Liver (tissue), 9 donors: ENCODE results near the gene FAM53C. TPM values are rescaled to one million over a fixed set of nuclear protein-coding genes. Genes with fewer than 3 reads are reported as not detected.

Experiments used
- DNase-seq: peaks from one replicate; pipeline ENCODE4 v3.0.0-alpha.2; 2017; ENCODE audit warnings: low spot score
- H3K27ac ChIP-seq, 2 donors: one replicate each; pipeline ENCODE4 v1.7.0; 2013; ENCODE audit warnings: inconsistent platforms in 2 of 2, low read length in 2 of 2, control low read depth in 1 of 2, low read depth in 1 of 2, mild to moderate bottlenecking in 1 of 2
- H3K27me3 ChIP-seq, 4 donors: one replicate each; pipeline versions ENCODE4 v1.6.1 to v1.7.0; 2013; ENCODE audit warnings: low read length in 3 of 4, inconsistent platforms in 1 of 4, mild to moderate bottlenecking in 1 of 4, moderate library complexity in 1 of 4; ENCODE audit not compliant: control insufficient read depth in 4 of 4, insufficient read depth in 4 of 4
- H3K36me3 ChIP-seq, 4 donors: one replicate each; pipeline versions ENCODE4 v1.6.1 to v1.7.0; 2013; ENCODE audit warnings: low read length in 3 of 4, mild to moderate bottlenecking in 3 of 4, low read depth in 1 of 4, moderate library complexity in 1 of 4; ENCODE audit not compliant: control insufficient read depth in 4 of 4, insufficient read depth in 3 of 4
- H3K4me1 ChIP-seq, 4 donors: one replicate each; pipeline versions ENCODE4 v1.6.1 to v1.7.0; 2013; ENCODE audit warnings: low read length in 3 of 4, mild to moderate bottlenecking in 3 of 4, moderate library complexity in 1 of 4; ENCODE audit not compliant: control insufficient read depth in 4 of 4, insufficient read depth in 4 of 4
- H3K4me3 ChIP-seq, 3 donors: one replicate each; pipeline versions ENCODE4 v1.6.1 to v1.7.0; 2013; ENCODE audit warnings: low read length in 3 of 3, control low read depth in 1 of 3, low read depth in 1 of 3, mild to moderate bottlenecking in 1 of 3
- H3K9ac ChIP-seq, 2 donors: one replicate each; pipeline ENCODE4 v1.7.0; 2013; ENCODE audit warnings: low read length in 2 of 2, mild to moderate bottlenecking in 2 of 2, moderate library complexity in 2 of 2, control low read depth in 1 of 2, low read depth in 1 of 2
- H3K9me3 ChIP-seq, 4 donors: one replicate each; pipeline versions ENCODE4 v1.6.1 to v1.7.0; 2013; ENCODE audit warnings: low read length in 3 of 4; ENCODE audit not compliant: control insufficient read depth in 4 of 4
- EGR1 ChIP-seq, 2 donors: IDR thresholded peaks; 2 replicates each; pipeline ENCODE4 v1.6.1; 2016 to 2018; ENCODE audit warnings: antibody characterized with exemption in 2 of 2, low read depth in 2 of 2
- FOXA1 ChIP-seq: IDR thresholded peaks from 2 replicates; pipeline ENCODE4 v1.6.1; 2016; ENCODE audit warnings: antibody characterized with exemption
- FOXA2 ChIP-seq: IDR thresholded peaks from 2 replicates; pipeline ENCODE4 v1.6.1; 2016; ENCODE audit warnings: antibody characterized with exemption
- HNF4A ChIP-seq, 2 donors: conservative IDR thresholded peaks; 2 replicates each; pipeline ENCODE4 v1.6.1; 2016; ENCODE audit warnings: antibody characterized with exemption in 2 of 2, mild to moderate bottlenecking in 2 of 2
- HNF4G ChIP-seq: IDR thresholded peaks from 2 replicates; pipeline ENCODE4 v1.6.1; 2016; ENCODE audit warnings: antibody characterized with exemption
- NR2F2 ChIP-seq: IDR thresholded peaks from 2 replicates; pipeline ENCODE4 v1.6.1; 2016; ENCODE audit warnings: antibody characterized with exemption
- RAD21 ChIP-seq, 2 donors: IDR thresholded peaks; 2 replicates each; pipeline ENCODE4 v1.6.1; 2016; ENCODE audit warnings: antibody characterized with exemption in 2 of 2, mild to moderate bottlenecking in 2 of 2
- RXRA ChIP-seq, 2 donors: IDR thresholded peaks; 2 replicates each; pipeline ENCODE4 v1.6.1; 2017 to 2018; ENCODE audit warnings: antibody characterized with exemption in 2 of 2, mild to moderate bottlenecking in 1 of 2
- SP1 ChIP-seq: IDR thresholded peaks from 2 replicates; pipeline ENCODE4 v1.6.1; 2018; ENCODE audit warnings: antibody characterized with exemption, mild to moderate bottlenecking
- YY1 ChIP-seq: IDR thresholded peaks from 2 replicates; pipeline ENCODE4 v1.6.1; 2016; ENCODE audit warnings: antibody characterized with exemption, mild to moderate bottlenecking
- WGBS: extraction: QIAGEN DNeasy Blood & Tissue Kit; methylation state at CpG from one replicate; pipeline ENCODE4 v1.1.7; 2013; 5-methylcytosine and 5-hydroxymethylcytosine counted together
- polyA plus RNA-seq, 2 donors: library from polyadenylated mRNA; stranded (reverse) in 1 of 2; unstranded in 1 of 2; fragments of 200-250 nt in 1 of 2; fragments of >200 nt in 1 of 2; fragmentation: Nextera tagmentation in 1 of 2; extraction: Ambion mirVana in 1 of 2; gene quantifications; one replicate each; pipeline versions ENCODE4 v1.2.1 to v1.2.3, GENCODE V29; 2013 to 2015
- total RNA-seq, 2 donors: library from RNA; depleted of rRNA; stranded (reverse); fragments of >200 nt; gene quantifications; one replicate each; pipeline ENCODE4 v1.2.3, GENCODE V29; 2014
- TF ChIP-seq, protein P1 (sequence below): IDR thresholded peaks from 2 replicates; pipeline ENCODE4 v1.6.1; 2016; ENCODE audit warnings: antibody characterized with exemption
- TF ChIP-seq, protein P2 (sequence below): fragments of 150-350 bp; IDR thresholded peaks from 2 replicates; pipeline ENCODE4 v1.5.1; 2017; ENCODE audit warnings: improper control_type of control experiment, low read depth, low read length; ENCODE audit not compliant: missing input control
- TF ChIP-seq, protein P3 (sequence below): IDR thresholded peaks from 2 replicates; pipeline ENCODE4 v1.6.1; 2016; ENCODE audit warnings: antibody characterized with exemption
- donor health status: healthy.
- donor health status: healthy.
- donor health status: healthy.
- donor health status: healthy.
- donor health status: healthy.

FAM53C gene
- total and polyA plus RNA-seq, 4 donors = 4.2 to 16.9 (median 8.9) TPM

DNA sequence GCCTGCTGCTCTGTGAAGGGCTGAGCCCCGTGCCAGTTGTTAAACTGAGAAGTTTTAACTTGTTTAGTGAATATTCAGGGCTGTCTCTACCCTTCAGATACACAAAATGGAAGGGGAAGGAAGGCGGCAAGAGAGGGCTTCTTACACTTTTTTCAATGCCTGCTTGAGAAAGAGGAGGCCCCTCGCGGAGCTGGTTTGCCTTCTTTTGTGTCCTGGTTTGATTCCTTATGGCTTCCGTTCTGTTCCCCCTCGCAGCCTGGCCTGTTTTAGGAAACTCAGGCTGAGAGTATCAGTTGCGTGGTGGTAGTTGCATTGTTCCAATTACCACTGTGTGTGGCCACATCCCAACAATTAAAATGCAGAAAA lies 1.0 kb downstream of the FAM53C start:
- DNase-seq = no peak
- TF ChIP-seq RAD21 (IDR thresholded peaks at IDR 0.05) = no peak
- TF ChIP-seq, protein P1, sequence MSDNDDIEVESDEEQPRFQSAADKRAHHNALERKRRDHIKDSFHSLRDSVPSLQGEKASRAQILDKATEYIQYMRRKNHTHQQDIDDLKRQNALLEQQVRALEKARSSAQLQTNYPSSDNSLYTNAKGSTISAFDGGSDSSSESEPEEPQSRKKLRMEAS = no peak
- no peak for TF ChIP-seq FOXA2
- no peak for TF ChIP-seq FOXA1
- no peak for TF ChIP-seq SP1
- TF ChIP-seq, protein P2, sequence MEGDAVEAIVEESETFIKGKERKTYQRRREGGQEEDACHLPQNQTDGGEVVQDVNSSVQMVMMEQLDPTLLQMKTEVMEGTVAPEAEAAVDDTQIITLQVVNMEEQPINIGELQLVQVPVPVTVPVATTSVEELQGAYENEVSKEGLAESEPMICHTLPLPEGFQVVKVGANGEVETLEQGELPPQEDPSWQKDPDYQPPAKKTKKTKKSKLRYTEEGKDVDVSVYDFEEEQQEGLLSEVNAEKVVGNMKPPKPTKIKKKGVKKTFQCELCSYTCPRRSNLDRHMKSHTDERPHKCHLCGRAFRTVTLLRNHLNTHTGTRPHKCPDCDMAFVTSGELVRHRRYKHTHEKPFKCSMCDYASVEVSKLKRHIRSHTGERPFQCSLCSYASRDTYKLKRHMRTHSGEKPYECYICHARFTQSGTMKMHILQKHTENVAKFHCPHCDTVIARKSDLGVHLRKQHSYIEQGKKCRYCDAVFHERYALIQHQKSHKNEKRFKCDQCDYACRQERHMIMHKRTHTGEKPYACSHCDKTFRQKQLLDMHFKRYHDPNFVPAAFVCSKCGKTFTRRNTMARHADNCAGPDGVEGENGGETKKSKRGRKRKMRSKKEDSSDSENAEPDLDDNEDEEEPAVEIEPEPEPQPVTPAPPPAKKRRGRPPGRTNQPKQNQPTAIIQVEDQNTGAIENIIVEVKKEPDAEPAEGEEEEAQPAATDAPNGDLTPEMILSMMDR = no peak
- no peak for TF ChIP-seq EGR1 (IDR thresholded peaks at IDR 0.05; ENCODE audit: low read depth in 2 of 2)
- no peak for TF ChIP-seq YY1
- TF ChIP-seq, protein P3, sequence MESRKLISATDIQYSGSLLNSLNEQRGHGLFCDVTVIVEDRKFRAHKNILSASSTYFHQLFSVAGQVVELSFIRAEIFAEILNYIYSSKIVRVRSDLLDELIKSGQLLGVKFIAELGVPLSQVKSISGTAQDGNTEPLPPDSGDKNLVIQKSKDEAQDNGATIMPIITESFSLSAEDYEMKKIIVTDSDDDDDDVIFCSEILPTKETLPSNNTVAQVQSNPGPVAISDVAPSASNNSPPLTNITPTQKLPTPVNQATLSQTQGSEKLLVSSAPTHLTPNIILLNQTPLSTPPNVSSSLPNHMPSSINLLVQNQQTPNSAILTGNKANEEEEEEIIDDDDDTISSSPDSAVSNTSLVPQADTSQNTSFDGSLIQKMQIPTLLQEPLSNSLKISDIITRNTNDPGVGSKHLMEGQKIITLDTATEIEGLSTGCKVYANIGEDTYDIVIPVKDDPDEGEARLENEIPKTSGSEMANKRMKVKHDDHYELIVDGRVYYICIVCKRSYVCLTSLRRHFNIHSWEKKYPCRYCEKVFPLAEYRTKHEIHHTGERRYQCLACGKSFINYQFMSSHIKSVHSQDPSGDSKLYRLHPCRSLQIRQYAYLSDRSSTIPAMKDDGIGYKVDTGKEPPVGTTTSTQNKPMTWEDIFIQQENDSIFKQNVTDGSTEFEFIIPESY = no peak
- no peak for TF ChIP-seq HNF4G
- 52% methylated on average over 7 of the region's 7 CpGs for WGBS
- peaks cover 0 to 14% (median 9%) of the 10 kb centered on the region in 4 donors for H3K36me3 ChIP-seq
- H3K9me3 ChIP-seq = no peaks in the 10 kb centered on the region
- H3K27me3 ChIP-seq = no peaks in the 10 kb centered on the region
- H3K4me3 ChIP-seq = peak overlapping the region; percentile 73 to 86 (median 81)
- peaks cover 1 to 13% (median 7%) of the 10 kb centered on the region in 4 donors for H3K4me1 ChIP-seq
- peak overlapping the region; percentile 26 to 76 for H3K9ac ChIP-seq
- H3K27ac ChIP-seq = peak overlapping the region; percentile 95 to 99

DNA sequence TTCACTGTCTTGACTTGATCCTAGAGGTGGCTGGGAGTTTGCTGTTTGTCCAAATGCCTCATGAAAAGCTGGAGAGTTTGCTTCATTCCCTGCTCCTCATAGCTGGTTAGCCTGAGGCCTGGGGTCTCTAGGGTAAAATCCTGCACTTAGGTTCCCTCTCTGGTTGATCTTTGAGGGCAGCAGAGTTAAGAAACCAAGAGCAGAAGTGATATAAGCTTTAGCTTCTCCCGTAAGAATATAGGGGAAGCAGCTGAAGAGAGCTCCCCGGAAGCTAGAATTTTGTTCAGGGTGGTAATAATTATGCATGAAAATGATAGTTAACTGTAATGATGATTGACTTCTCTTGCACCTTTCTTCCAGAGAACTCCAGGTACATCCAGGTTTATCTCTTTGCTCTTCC lies 1.4 kb downstream of the FAM53C start:
- H3K27me3 ChIP-seq = no peaks in the 10 kb centered on the region
- no peak for DNase-seq
- H3K27ac ChIP-seq = peak overlapping the region in 1 of 2 donors; percentile 95
- peak overlapping the region in 1 of 2 donors; percentile 26 for H3K9ac ChIP-seq
- H3K4me1 ChIP-seq = peaks cover 1 to 13% (median 7%) of the 10 kb centered on the region in 4 donors
- peaks cover 0 to 14% (median 11%) of the 10 kb centered on the region in 4 donors for H3K36me3 ChIP-seq
- H3K9me3 ChIP-seq = no peaks in the 10 kb centered on the region
- H3K4me3 ChIP-seq = peak overlapping the region in 1 of 3 donors; percentile 86
- 75% methylated on average over 2 of the region's 2 CpGs for WGBS
- TF ChIP-seq EGR1 (IDR thresholded peaks at IDR 0.05; ENCODE audit: low read depth in 2 of 2) (no peak), FOXA1 (no peak), YY1 (no peak), RAD21 (IDR thresholded peaks at IDR 0.05) (no peak), SP1 (no peak), HNF4A (conservative IDR thresholded peaks at IDR 0.05) (no peak), NR2F2 (no peak), FOXA2 (no peak), HNF4G (no peak), RXRA (IDR thresholded peaks at IDR 0.05) (no peak)
- TF ChIP-seq, protein P2 = no peak
- TF ChIP-seq, protein P3 = no peak
- TF ChIP-seq, protein P1 = no peak
